Measurements from ENCODE around the gene ELMO1. TPM values are rescaled to one million over a fixed set of nuclear protein-coding genes. Genes with fewer than 3 reads are reported as not detected.

The ELMO1 gene
- total RNA-seq, 6 donors from 2014 or later, result 51.4 to 204 (median 73.7) TPM

DNA sequence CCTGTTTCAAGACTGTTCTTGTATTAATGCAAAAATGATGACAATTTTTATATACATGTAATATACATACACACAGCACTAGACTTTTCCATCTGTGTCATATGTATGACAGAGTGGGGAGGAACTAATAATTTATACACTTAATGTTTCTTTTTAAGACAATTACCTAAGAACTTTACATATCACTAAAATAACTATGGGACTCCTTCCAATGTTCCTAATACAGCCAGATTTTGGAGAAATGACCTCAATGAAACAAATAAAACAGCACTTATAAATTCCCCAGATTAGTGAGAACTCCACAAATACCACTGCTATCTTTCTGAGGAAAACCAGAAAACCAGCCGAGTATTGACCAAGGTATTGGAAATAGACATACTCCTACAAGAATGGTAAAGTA lies 199.4 kb downstream of the ELMO1 start:
- no peak for DNase-seq
- no peak overlapping the region for H3K4me3 ChIP-seq
- H3K9me3 ChIP-seq, result no peaks in the 10 kb centered on the region
- peaks cover 0 to 9% (median 8%) of the 10 kb centered on the region in 4 donors for H3K4me1 ChIP-seq
- no peak overlapping the region for H3K27ac ChIP-seq
- H3K27me3 ChIP-seq, result no peaks in the 10 kb centered on the region
- TF ChIP-seq EP300 (IDR thresholded peaks at IDR 0.05) (no peak), POLR2A (IDR thresholded peaks at IDR 0.05) (no peak), POLR2AphosphoS5 (IDR thresholded peaks at IDR 0.05) (no peak)
- TF ChIP-seq, protein P1, sequence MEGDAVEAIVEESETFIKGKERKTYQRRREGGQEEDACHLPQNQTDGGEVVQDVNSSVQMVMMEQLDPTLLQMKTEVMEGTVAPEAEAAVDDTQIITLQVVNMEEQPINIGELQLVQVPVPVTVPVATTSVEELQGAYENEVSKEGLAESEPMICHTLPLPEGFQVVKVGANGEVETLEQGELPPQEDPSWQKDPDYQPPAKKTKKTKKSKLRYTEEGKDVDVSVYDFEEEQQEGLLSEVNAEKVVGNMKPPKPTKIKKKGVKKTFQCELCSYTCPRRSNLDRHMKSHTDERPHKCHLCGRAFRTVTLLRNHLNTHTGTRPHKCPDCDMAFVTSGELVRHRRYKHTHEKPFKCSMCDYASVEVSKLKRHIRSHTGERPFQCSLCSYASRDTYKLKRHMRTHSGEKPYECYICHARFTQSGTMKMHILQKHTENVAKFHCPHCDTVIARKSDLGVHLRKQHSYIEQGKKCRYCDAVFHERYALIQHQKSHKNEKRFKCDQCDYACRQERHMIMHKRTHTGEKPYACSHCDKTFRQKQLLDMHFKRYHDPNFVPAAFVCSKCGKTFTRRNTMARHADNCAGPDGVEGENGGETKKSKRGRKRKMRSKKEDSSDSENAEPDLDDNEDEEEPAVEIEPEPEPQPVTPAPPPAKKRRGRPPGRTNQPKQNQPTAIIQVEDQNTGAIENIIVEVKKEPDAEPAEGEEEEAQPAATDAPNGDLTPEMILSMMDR (IDR thresholded peaks at IDR 0.05), result no peak
- 78 to 79% methylated on average over 1 of the region's 1 CpG for WGBS, 2 donors
- H3K36me3 ChIP-seq, result no peaks in the 10 kb centered on the region
- no peak for ATAC-seq (ENCODE audit: low FRiP score in 2 of 2)

DNA sequence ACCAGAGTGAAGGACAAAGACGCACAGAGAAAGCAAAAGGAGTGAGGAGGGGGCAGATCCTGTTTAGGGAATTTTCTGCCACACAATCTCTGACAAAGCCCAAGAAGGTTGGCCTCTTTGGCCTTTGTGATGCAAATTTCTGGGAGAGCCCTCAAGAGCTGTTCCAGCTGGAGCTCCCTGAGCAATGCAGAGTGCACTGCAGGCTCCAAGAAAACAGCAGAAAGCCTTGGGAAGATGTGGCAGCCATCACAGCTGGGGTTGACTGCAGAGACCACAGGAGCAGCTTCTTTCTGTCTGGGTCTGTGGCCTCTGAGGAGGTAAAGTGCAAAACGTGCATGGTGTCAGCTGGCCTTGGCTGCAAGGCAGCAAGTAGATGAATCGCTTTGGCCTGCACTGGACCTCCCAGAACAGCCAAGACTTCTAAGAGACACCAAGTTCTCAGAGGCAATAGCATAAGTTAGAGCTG lies 200.2 kb downstream of the ELMO1 start:
- WGBS, 2 donors, result 70 to 79% methylated on average over 3 of the region's 3 CpGs
- TF ChIP-seq, protein P1 (IDR thresholded peaks at IDR 0.05), result no peak
- TF ChIP-seq POLR2A (IDR thresholded peaks at IDR 0.05) (no peak), EP300 (IDR thresholded peaks at IDR 0.05) (no peak), POLR2AphosphoS5 (IDR thresholded peaks at IDR 0.05) (no peak)
- no peaks in the 10 kb centered on the region for H3K36me3 ChIP-seq
- peak; percentile 15 to 59 for ATAC-seq (ENCODE audit: low FRiP score in 2 of 2)
- H3K27ac ChIP-seq, result no peak overlapping the region
- DNase-seq, result no peak
- no peaks in the 10 kb centered on the region for H3K27me3 ChIP-seq
- no peaks in the 10 kb centered on the region for H3K9me3 ChIP-seq
- peaks cover 0 to 9% (median 8%) of the 10 kb centered on the region in 4 donors for H3K4me1 ChIP-seq
- no peak overlapping the region for H3K4me3 ChIP-seq

DNA sequence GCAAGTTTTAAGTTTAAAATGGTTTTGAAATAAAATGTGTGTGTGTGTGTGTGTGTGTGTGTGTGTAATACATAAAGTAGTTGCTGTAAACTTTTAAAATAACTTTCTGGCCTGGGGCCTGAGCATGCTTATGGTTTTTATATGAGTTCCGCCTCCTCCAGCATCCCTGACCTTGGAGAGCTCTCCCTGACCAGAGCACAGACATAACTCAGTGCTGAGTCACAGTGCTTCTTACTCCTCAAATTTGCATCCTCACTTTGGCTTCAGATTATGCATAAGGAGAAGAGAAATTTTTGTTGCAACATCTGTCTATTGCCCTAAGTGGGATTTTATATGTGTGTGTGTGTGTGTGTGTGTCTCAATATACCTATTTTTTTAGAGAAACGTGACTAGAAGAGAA lies 200.8 kb downstream of the ELMO1 start:
- H3K27me3 ChIP-seq, result no peaks in the 10 kb centered on the region
- peaks cover 0 to 9% (median 8%) of the 10 kb centered on the region in 4 donors for H3K4me1 ChIP-seq
- WGBS, 2 donors, result 57 to 70% methylated on average over 2 of the region's 2 CpGs
- H3K4me3 ChIP-seq, result no peak overlapping the region
- ATAC-seq (ENCODE audit: low FRiP score in 2 of 2), result peak; percentile 62 to 86
- TF ChIP-seq POLR2A (IDR thresholded peaks at IDR 0.05) (no peak), POLR2AphosphoS5 (IDR thresholded peaks at IDR 0.05) (no peak), EP300 (IDR thresholded peaks at IDR 0.05) (no peak)
- TF ChIP-seq, protein P1 (IDR thresholded peaks at IDR 0.05), result no peak
- no peak overlapping the region for H3K27ac ChIP-seq
- no peaks in the 10 kb centered on the region for H3K36me3 ChIP-seq
- DNase-seq, result no peak
- no peaks in the 10 kb centered on the region for H3K9me3 ChIP-seq

DNA sequence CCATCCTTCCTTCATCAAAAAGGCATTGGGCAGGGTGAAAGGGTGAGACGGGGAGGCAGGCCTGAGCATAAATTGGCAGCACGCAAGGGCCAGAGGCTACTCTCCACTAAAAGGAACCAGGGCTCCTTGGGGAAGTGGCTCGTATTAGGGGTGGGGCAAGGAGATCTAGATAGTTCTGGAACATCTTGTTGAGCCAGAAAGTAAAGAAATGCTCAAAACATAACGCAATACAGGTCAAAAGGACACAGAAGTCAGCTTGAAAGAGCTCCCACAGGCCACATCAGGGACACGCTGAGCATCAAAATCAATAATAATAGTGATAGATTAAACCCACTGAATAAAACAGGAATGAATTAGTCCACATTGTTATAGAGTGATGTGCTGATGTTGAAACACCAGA lies 203.1 kb downstream of the ELMO1 start:
- peaks cover 0 to 9% (median 4%) of the 10 kb centered on the region in 4 donors for H3K4me1 ChIP-seq
- no peaks in the 10 kb centered on the region for H3K36me3 ChIP-seq
- H3K9me3 ChIP-seq, result no peaks in the 10 kb centered on the region
- no peaks in the 10 kb centered on the region for H3K27me3 ChIP-seq
- no peak overlapping the region for H3K4me3 ChIP-seq
- no peak for TF ChIP-seq POLR2AphosphoS5 (IDR thresholded peaks at IDR 0.05)
- no peak for TF ChIP-seq POLR2A (IDR thresholded peaks at IDR 0.05)
- TF ChIP-seq, protein P1 (IDR thresholded peaks at IDR 0.05), result no peak
- TF ChIP-seq EP300 (IDR thresholded peaks at IDR 0.05), result no peak
- DNase-seq (peak in 1 of 2 donors; percentile 40), ATAC-seq (ENCODE audit: low FRiP score in 2 of 2) (peak in 1 of 2 donors; percentile 71)
- no peak overlapping the region for H3K27ac ChIP-seq
- 78 to 90% methylated on average over 5 of the region's 5 CpGs for WGBS, 2 donors

DNA sequence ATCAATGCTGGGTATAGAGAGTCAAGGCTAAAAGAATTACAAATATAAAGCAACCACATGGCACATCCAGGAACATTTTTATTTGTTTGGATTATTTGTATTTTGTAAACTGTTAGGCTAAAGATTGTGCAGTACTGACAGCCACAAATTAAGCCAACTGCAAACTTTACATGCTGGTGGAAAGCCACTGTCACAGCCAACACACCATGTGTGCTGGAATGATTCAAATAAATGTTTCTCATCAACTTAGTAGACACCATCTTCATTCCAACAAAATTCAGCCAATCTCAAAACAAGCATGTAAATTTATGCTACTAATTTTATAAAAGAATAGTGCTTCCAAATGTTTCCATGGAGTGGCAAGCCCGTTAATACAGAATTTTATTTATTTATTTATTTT lies 211.8 kb downstream of the ELMO1 start:
- 72 to 100% methylated on average over 1 of the region's 1 CpG for WGBS, 2 donors
- Histone ChIP-seq H3K36me3 (no peaks in the 10 kb centered on the region), H3K27me3 (no peaks in the 10 kb centered on the region), H3K27ac (no peak overlapping the region), H3K4me1 (peaks cover 0 to 3% (median 0%) of the 10 kb centered on the region in 4 donors), H3K9me3 (no peaks in the 10 kb centered on the region), H3K4me3 (no peak overlapping the region)
- DNase-seq (no peak), ATAC-seq (ENCODE audit: low FRiP score in 2 of 2) (no peak)
- TF ChIP-seq POLR2A (IDR thresholded peaks at IDR 0.05) (no peak), EP300 (IDR thresholded peaks at IDR 0.05) (no peak), POLR2AphosphoS5 (IDR thresholded peaks at IDR 0.05) (no peak)
- TF ChIP-seq, protein P1 (IDR thresholded peaks at IDR 0.05), result no peak
